Adrenal gland (tissue), 12 donors: ENCODE results near the gene CHST11. TPM values are rescaled to one million over a fixed set of nuclear protein-coding genes. Genes with fewer than 3 reads are reported as not detected.
"Not testable (repeated sequence)": the region's sequence is repeated elsewhere in the genome, so short reads cannot be mapped to it uniquely, and the experiment has no call there.

ENCODE experiments used
- DNase-seq, 7 donors: peaks; one replicate each; pipeline ENCODE4 v3.0.0-alpha.2; 2019 to 2020
- H3K27ac ChIP-seq, 5 donors: fragments of 200-600 bp; sonication (generic) in 4 of 5; 1 replicate in 3 of 5; 2 replicates in 2 of 5; pipeline versions ENCODE4 v1.5.1 to v1.8.0; 2016 to 2020; ENCODE audit warnings: mild to moderate bottlenecking in 1 of 5
- H3K27me3 ChIP-seq: fragments of 200-600 bp; 2 replicates; pipeline ENCODE4 v1.8.0; 2021
- H3K36me3 ChIP-seq, 2 donors: fragments of 200-600 bp; replicated peaks in 1 of 2; 1 replicate in 1 of 2; 2 replicates in 1 of 2; pipeline versions ENCODE4 v1.5.1 to v1.8.0; 2018 to 2022
- H3K4me1 ChIP-seq, 2 donors: fragments of 200-600 bp; replicated peaks in 1 of 2; 1 replicate in 1 of 2; 2 replicates in 1 of 2; pipeline versions ENCODE4 v1.5.1 to v1.8.0; 2018 to 2021
- H3K4me3 ChIP-seq, 4 donors: fragments of 200-600 bp; sonication (generic) in 3 of 4; one replicate each; pipeline ENCODE4 v1.5.1; 2016 to 2018
- H3K9me3 ChIP-seq, 3 donors: fragments of 200-600 bp; sonication (generic) in 1 of 3; replicated peaks in 1 of 3; 1 replicate in 2 of 3; 2 replicates in 1 of 3; pipeline versions ENCODE4 v1.5.1 to v1.8.0; 2016 to 2021
- POLR2A ChIP-seq, 2 donors: fragments of 450-650 bp; IDR thresholded peaks; one replicate each; pipeline ENCODE4 v1.6.1; 2017; ENCODE audit warnings: antibody characterized with exemption in 2 of 2, mild to moderate bottlenecking in 2 of 2, moderate library complexity in 1 of 2
- WGBS, 4 donors: extraction: QIAGEN DNeasy Blood & Tissue Kit in 2 of 4; methylation state at CpG; one replicate each; pipeline versions ENCODE4 v1.1.5 to v1.1.7; 2013 to 2017; 5-methylcytosine and 5-hydroxymethylcytosine counted together
- intact Hi-C, 2 donors: fragments of 100-400 bp; cut with DNase I; formaldehyde crosslinking; loops; one replicate each; pipeline versions ENCODE4 v1.14.1 to v1.15.0; 2022 to 2023
- polyA plus RNA-seq, 3 donors: library from polyadenylated mRNA; stranded (reverse); fragments of 200-250 nt in 2 of 3; fragments of 350-450 nt in 1 of 3; fragmentation: Illumina TruSeq in 1 of 3; extraction: RNeasy Lipid Tissue Mini Kit (QIAGEN cat#74804) in 1 of 3; gene quantifications; one replicate each; pipeline ENCODE4 v1.2.3, GENCODE V29; 2013 to 2014
- total RNA-seq, 9 donors: library from RNA; depleted of rRNA in 4 of 9; stranded (reverse); fragments of >200 nt in 4 of 9; fragments of 120-200 nt in 1 of 9; fragmentation: NEBNext Ultra II Directional in 1 of 9; extraction: Animal tissue kit (Norgen Biotek cat#: 25700) in 1 of 9; gene quantifications; one replicate each; pipeline versions ENCODE4 v1.1.0 to v1.2.4, GENCODE V29; 2013 to 2023
- TF ChIP-seq, protein P1 (sequence below), 6 experiments: fragments of 450-650 bp in 4 of 6; fragments of 200-600 bp in 2 of 6; sonication (generic) in 1 of 6; IDR thresholded peaks; 1 replicate in 5 of 6; 2 replicates in 1 of 6; pipeline versions ENCODE4 v1.5.1 to v1.8.0; 2016 to 2021; ENCODE audit warnings: antibody characterized with exemption in 6 of 6, mild to moderate bottlenecking in 2 of 6, moderate library complexity in 1 of 6
- donor health status: healthy with polysubstance abuse.
- donor health status: Bipolar disorder and iron deficiency.
- donor health status: DM: yes; HTN: yes; CAD: no.
- donor health status: DM: no; HTN: no; CAD: no.
- donor health status: DM: no; HTN: no; CAD: no.
- donor health status: DM: yes; HTN: yes; CAD: no.

Gene CHST11
- total and polyA plus RNA-seq, 12 donors = 6.2 to 95.1 (median 29.8) TPM

DNA sequence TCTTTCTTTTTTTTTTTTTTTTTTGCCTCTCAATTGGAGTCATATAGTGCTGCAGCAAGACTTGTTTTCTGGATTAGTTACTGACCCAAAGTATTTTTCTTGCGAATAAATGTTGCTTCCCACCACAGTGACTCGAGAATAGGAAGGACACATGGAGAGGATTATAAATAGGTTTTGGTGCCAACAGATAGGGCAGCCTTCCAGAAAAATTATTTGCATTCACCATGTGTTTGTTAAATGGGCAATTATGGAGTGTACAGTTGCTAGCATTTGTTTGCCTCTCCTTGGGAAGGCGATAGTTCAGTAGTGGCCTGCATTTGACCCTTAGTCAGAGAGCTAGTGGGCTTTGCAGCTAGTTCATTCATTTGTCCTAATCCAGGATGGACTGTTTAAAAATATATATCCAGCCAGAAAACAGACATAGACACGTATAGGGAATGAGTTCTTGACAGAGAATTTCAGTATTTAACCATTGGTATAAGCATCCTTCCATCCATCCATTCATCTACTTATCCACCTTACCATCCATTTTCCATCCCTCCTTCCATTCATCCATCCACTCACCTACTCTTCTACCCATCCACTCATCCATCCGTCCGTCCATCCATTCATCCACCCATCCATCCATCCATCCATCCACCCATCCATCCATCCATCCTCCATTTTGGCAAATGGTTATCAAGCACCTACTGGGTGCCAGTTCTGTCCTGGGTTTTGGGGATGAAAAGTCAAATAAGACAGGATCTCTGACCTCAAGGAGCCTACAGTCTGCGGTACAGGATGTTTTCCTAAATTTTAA is 67.5 kb downstream of the CHST11 start:
- no peak for TF ChIP-seq POLR2A (IDR thresholded peaks at IDR 0.05)
- TF ChIP-seq, protein P1, sequence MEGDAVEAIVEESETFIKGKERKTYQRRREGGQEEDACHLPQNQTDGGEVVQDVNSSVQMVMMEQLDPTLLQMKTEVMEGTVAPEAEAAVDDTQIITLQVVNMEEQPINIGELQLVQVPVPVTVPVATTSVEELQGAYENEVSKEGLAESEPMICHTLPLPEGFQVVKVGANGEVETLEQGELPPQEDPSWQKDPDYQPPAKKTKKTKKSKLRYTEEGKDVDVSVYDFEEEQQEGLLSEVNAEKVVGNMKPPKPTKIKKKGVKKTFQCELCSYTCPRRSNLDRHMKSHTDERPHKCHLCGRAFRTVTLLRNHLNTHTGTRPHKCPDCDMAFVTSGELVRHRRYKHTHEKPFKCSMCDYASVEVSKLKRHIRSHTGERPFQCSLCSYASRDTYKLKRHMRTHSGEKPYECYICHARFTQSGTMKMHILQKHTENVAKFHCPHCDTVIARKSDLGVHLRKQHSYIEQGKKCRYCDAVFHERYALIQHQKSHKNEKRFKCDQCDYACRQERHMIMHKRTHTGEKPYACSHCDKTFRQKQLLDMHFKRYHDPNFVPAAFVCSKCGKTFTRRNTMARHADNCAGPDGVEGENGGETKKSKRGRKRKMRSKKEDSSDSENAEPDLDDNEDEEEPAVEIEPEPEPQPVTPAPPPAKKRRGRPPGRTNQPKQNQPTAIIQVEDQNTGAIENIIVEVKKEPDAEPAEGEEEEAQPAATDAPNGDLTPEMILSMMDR (IDR thresholded peaks at IDR 0.05) = no peak
- H3K27ac ChIP-seq = no peak overlapping the region

DNA sequence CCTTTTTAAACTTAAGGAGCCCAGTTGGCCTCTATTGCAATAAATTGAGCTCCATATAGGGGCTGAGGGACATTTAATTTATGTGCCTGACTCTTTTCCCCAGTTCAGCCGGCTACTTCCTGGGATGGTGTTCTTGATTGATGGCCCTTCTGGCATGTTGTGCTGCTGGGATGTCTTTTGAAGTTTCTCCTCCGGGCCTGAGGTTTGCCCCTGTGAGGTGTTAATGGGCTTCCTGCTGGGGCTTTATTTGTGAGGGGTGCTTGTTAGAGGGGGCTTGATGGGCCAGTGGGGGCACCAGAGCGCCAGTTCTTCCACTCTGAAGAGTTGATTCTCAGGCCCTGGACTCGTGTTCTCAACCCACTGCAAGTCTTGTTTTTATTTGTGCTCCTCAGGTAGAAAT is 69.6 kb downstream of the CHST11 start:
- H3K4me1 ChIP-seq = peaks cover 14 to 40% of the 10 kb centered on the region in 2 donors
- H3K27ac ChIP-seq = no peak overlapping the region
- WGBS, 4 donors = 48 to 58% (median 52%) methylated on average over 4 of the region's 4 CpGs
- TF ChIP-seq, protein P1 (IDR thresholded peaks at IDR 0.05) = no peak
- no peak for TF ChIP-seq POLR2A (IDR thresholded peaks at IDR 0.05)
- intact Hi-C loops = no loop called here
- no peak overlapping the region for H3K4me3 ChIP-seq
- no peak for DNase-seq
- no peaks in the 10 kb centered on the region for H3K27me3 ChIP-seq
- no peaks in the 10 kb centered on the region for H3K9me3 ChIP-seq
- H3K36me3 ChIP-seq = no peaks in the 10 kb centered on the region

More for the DNA sequence above, 67.5 kb downstream of the CHST11 start:
- Histone ChIP-seq H3K4me3 (no peak overlapping the region), H3K4me1 (peaks cover 14 to 55% of the 10 kb centered on the region in 2 donors), H3K9me3 (no peaks in the 10 kb centered on the region), H3K27me3 (no peaks in the 10 kb centered on the region), H3K36me3 (no peaks in the 10 kb centered on the region)
- 59 to 67% (median 65%) methylated on average over 7 of the region's 7 CpGs for WGBS, 4 donors
- intact Hi-C loops = loop anchor here in 1 of 2 donors (5.0 kb wide), 1 partner anchor 67 kb away; the partner anchor contains the start of gene CHST11
- no peak for DNase-seq

DNA sequence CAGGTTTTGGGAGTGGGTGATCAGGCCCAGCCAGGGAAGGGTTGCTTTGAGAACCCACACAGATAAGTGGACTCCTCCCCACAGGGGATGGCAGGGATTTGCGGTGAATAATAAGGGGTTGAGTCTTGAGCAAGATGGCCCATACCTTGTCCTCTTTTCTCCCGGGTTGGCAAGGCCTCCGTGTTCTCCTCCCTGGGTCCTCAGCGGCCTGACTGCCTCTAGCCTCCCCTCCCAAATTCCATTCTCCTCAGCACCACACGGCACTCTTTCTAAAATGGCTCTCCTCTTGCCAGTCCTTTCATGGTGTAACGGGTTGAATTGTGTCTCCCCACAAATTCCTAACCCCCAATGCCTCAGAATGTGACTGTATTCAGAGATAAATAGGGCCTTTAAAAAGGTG is 70.0 kb downstream of the CHST11 start:
- TF ChIP-seq, protein P1 (IDR thresholded peaks at IDR 0.05) = no peak
- TF ChIP-seq POLR2A (IDR thresholded peaks at IDR 0.05) = no peak
- no peaks in the 10 kb centered on the region for H3K9me3 ChIP-seq
- H3K36me3 ChIP-seq = no peaks in the 10 kb centered on the region
- peaks cover 14 to 36% of the 10 kb centered on the region in 2 donors for H3K4me1 ChIP-seq
- no peaks in the 10 kb centered on the region for H3K27me3 ChIP-seq
- H3K27ac ChIP-seq = no peak overlapping the region
- WGBS, 4 donors = 83 to 89% (median 86%) methylated on average over 6 of the region's 6 CpGs
- H3K4me3 ChIP-seq = no peak overlapping the region
- DNase-seq = no peak
- intact Hi-C loops = no loop called here

DNA sequence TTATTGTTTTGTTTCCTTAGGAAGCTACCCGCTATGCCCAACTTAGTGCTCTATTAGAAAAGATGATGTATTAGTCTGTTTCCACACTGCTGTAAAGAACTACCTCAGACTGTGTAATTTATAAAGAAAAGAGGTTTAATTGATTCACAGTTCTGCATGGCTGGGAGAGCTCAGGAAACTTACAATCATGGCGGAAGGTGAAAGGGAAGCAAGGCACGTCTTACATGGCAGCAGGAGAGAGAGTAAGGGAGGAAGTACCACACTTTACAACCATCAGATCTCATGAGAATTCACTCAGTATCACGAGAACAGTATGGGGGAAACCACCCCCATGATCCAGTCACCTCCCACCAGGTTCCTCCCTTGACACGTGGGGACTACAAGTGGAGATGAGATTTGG is 70.9 kb downstream of the CHST11 start:
- 88 to 98% (median 94%) methylated on average over 5 of the region's 5 CpGs for WGBS, 4 donors

More for the DNA sequence above, 70.9 kb downstream of the CHST11 start:
- H3K27ac ChIP-seq, H3K27me3 ChIP-seq, intact Hi-C loops, H3K9me3 ChIP-seq, DNase-seq, H3K36me3 ChIP-seq, H3K4me3 ChIP-seq: not testable (repeated sequence)
- H3K4me1 ChIP-seq = peaks cover 14 to 28% of the 10 kb centered on the region in 2 donors
